Astrocyte (in vitro differentiated cells and primary cell): Measurements from ENCODE around the gene NOS1AP. TPM values are rescaled to one million over a fixed set of nuclear protein-coding genes. Genes with fewer than 3 reads are reported as not detected.
A peak's percentile ranks its signal among the peaks of the same experiment; 100 is the strongest.

Experiments used
- DNase-seq: peaks from one replicate; pipeline ENCODE4 v3.0.0-alpha.2; 2010; ENCODE audit warnings: low read depth
- FAIRE-seq: peaks from 2 replicates; lab custom pipeline; 2011; peaks lifted over from hg19 to GRCh38; lab: Jason Lieb, UNC
- H2AFZ ChIP-seq: 2 replicates; pipeline ENCODE4 v1.6.0; 2012; ENCODE audit warnings: low read depth, low read length, inconsistent platforms
- H3K27ac ChIP-seq: 2 replicates; pipeline ENCODE4 v1.5.1; 2011; ENCODE audit warnings: low read depth, low read length, inconsistent platforms
- H3K27me3 ChIP-seq: 2 replicates; pipeline ENCODE4 v1.6.0; 2011; ENCODE audit warnings: low read length, inconsistent platforms; ENCODE audit not compliant: insufficient read depth
- H3K36me3 ChIP-seq: 2 replicates; pipeline ENCODE4 v1.5.1; 2011; ENCODE audit warnings: low read length, inconsistent platforms; ENCODE audit not compliant: insufficient read depth
- H3K4me1 ChIP-seq: 2 replicates; pipeline ENCODE4 v1.5.1; 2011; ENCODE audit warnings: low read length, inconsistent platforms; ENCODE audit not compliant: insufficient read depth
- H3K4me2 ChIP-seq: 2 replicates; pipeline ENCODE4 v1.6.0; 2012; ENCODE audit warnings: low read length, inconsistent platforms
- H3K4me3 ChIP-seq: 2 replicates; pipeline ENCODE4 v1.5.1; 2011; ENCODE audit warnings: low read depth, mild to moderate bottlenecking, low read length, inconsistent platforms; ENCODE audit not compliant: insufficient read depth
- H3K79me2 ChIP-seq: 2 replicates; pipeline ENCODE4 v1.6.0; 2012; ENCODE audit warnings: mild to moderate bottlenecking, low read length, inconsistent platforms; ENCODE audit not compliant: insufficient read depth
- H3K9ac ChIP-seq: 2 replicates; pipeline ENCODE4 v1.6.0; 2012; ENCODE audit warnings: mild to moderate bottlenecking, low read length, inconsistent platforms
- H3K9me3 ChIP-seq: 2 replicates; pipeline ENCODE4 v1.5.1; 2012; ENCODE audit warnings: low read depth, mild to moderate bottlenecking, low read length, inconsistent platforms; ENCODE audit not compliant: insufficient read depth
- H4K20me1 ChIP-seq: 2 replicates; pipeline ENCODE4 v1.6.0; 2012; ENCODE audit warnings: low read length, inconsistent platforms; ENCODE audit not compliant: insufficient read depth
- H3K27ac Mint-ChIP-seq: one replicate; pipeline ENCODE4 v1.8.0; 2021; ENCODE audit warnings: mild to moderate bottlenecking, mixed read lengths; ENCODE audit not compliant: unreplicated experiment
- H3K27me3 Mint-ChIP-seq: one replicate; pipeline ENCODE4 v1.8.0; 2021; ENCODE audit warnings: low read depth, mixed read lengths; ENCODE audit not compliant: unreplicated experiment
- H3K36me3 Mint-ChIP-seq: one replicate; pipeline ENCODE4 v1.8.0; 2021; ENCODE audit warnings: low read depth, mixed read lengths; ENCODE audit not compliant: unreplicated experiment
- H3K4me1 Mint-ChIP-seq: one replicate; pipeline ENCODE4 v1.8.0; 2021; ENCODE audit warnings: low read depth, mixed read lengths; ENCODE audit not compliant: unreplicated experiment
- H3K4me3 Mint-ChIP-seq: one replicate; pipeline ENCODE4 v1.8.0; 2021; ENCODE audit warnings: mild to moderate bottlenecking, moderate library complexity, mixed read lengths; ENCODE audit not compliant: unreplicated experiment
- H3K9me3 Mint-ChIP-seq: one replicate; pipeline ENCODE4 v1.8.0; 2021; ENCODE audit warnings: mild to moderate bottlenecking, mixed read lengths; ENCODE audit not compliant: unreplicated experiment
- EZH2 ChIP-seq: IDR thresholded peaks from 2 replicates; pipeline ENCODE4 v1.6.1; 2012; ENCODE audit warnings: mild to moderate bottlenecking, low read length, inconsistent platforms; ENCODE audit not compliant: insufficient read depth
- total RNA-seq: library from RNA; stranded (reverse); gene quantifications from 2 replicates; pipeline ENCODE4 v1.2.1, GENCODE V29; 2021
- TF ChIP-seq, protein P1 (sequence below): IDR thresholded peaks from 2 replicates; pipeline ENCODE4 v1.5.1; 2011; ENCODE audit warnings: low read depth, mild to moderate bottlenecking, inconsistent platforms, low read length, moderate library complexity; ENCODE audit not compliant: insufficient read depth

NOS1AP gene
- total RNA-seq, 1 donor from 2014 or later, result 1.2 TPM

DNA sequence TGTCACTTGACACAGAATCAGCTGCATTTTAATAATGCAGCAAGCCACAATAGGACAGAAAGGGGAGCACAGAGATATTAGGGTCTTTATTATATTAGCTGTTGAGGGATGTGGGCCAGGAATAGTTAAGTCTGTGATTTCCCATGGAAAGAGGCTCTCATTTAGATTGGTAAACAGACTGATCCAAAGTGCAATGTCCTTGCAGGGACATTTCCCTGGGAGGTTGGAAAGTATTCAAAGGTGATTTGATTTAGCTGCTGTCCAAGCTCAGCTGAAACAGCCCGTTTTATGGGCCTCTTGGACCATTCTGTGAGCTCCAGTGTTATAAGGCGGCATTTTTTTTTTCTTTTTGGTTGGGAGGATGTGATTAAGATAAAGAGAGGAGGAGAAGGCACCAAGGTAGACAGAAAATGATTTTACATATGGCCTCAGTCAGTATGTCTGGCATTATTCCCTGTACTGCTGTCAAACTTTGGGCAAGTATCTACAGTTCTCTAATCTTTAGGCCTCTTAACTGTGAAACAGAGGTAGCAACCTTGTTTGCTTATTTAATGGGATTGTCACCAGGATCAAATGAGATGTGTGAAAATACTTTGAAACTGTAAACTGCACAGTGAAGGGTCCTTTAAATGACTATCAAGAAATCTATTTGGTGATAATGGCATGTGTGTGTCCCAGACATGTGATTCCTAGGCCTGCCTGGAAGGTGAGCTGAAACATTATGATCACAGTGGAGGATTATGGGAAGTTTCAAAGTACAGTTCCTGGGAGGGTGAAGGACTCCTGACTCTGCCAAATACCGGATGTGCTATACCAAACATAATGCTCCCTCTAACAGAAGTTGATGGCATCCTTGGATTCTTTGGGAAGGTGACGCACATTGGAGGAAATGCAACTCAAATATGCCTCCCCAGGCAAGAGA is 62.2 kb downstream of the NOS1AP start:
- Mint-ChIP-seq H3K9me3 (peaks cover 2% of the 10 kb centered on the region), H3K27ac (no peak overlapping the region), H3K27me3 (no peaks in the 10 kb centered on the region), H3K36me3 (no peaks in the 10 kb centered on the region), H3K4me1 (peaks cover 6% of the 10 kb centered on the region), H3K4me3 (no peak overlapping the region)
- Histone ChIP-seq H3K27ac (no peak overlapping the region), H4K20me1 (no peaks in the 10 kb centered on the region), H3K27me3 (no peaks in the 10 kb centered on the region), H3K4me1 (peaks cover 9% of the 10 kb centered on the region), H3K36me3 (no peaks in the 10 kb centered on the region), H3K9me3 (no peaks in the 10 kb centered on the region), H3K9ac (no peak overlapping the region), H3K4me2 (no peak overlapping the region), H3K79me2 (no peaks in the 10 kb centered on the region), H2AFZ (no peak overlapping the region), H3K4me3 (no peak overlapping the region)
- no peak for DNase-seq
- no peak for FAIRE-seq
- TF ChIP-seq, protein P1, sequence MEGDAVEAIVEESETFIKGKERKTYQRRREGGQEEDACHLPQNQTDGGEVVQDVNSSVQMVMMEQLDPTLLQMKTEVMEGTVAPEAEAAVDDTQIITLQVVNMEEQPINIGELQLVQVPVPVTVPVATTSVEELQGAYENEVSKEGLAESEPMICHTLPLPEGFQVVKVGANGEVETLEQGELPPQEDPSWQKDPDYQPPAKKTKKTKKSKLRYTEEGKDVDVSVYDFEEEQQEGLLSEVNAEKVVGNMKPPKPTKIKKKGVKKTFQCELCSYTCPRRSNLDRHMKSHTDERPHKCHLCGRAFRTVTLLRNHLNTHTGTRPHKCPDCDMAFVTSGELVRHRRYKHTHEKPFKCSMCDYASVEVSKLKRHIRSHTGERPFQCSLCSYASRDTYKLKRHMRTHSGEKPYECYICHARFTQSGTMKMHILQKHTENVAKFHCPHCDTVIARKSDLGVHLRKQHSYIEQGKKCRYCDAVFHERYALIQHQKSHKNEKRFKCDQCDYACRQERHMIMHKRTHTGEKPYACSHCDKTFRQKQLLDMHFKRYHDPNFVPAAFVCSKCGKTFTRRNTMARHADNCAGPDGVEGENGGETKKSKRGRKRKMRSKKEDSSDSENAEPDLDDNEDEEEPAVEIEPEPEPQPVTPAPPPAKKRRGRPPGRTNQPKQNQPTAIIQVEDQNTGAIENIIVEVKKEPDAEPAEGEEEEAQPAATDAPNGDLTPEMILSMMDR, result no peak
- TF ChIP-seq EZH2, result no peak

DNA sequence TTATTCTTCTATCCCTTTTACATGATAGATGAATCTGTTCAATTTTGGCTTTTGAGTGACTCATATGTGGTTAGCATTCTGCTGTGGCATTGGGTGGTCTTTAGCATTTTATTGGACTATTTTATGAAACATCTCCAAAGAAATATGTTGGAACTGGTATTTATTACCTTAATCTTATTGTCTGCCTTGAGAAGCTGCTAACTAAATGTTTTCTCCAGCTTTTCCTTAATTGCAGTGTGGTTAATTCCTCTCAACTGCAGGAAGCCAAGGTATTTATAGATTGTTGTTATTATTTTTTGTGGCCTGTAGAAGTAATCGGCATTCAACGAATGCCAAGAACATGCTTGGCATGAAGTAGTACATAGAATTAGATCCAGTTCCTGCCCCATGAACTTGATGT is 64.1 kb downstream of the NOS1AP start:
- H3K4me1 ChIP-seq, result peaks cover 21% of the 10 kb centered on the region
- no peak for FAIRE-seq

More for the DNA sequence above, 64.1 kb downstream of the NOS1AP start:
- Histone ChIP-seq H4K20me1 (no peaks in the 10 kb centered on the region), H3K36me3 (no peaks in the 10 kb centered on the region), H3K4me3 (no peak overlapping the region), H3K27ac (no peak overlapping the region), H3K79me2 (no peaks in the 10 kb centered on the region), H3K9ac (no peak overlapping the region), H3K4me2 (no peak overlapping the region), H3K27me3 (no peaks in the 10 kb centered on the region), H2AFZ (no peak overlapping the region), H3K9me3 (no peaks in the 10 kb centered on the region)
- Mint-ChIP-seq H3K27ac (no peak overlapping the region), H3K27me3 (no peaks in the 10 kb centered on the region), H3K4me1 (peaks cover 20% of the 10 kb centered on the region), H3K9me3 (peaks cover 2% of the 10 kb centered on the region), H3K36me3 (no peaks in the 10 kb centered on the region), H3K4me3 (no peak overlapping the region)
- no peak for TF ChIP-seq EZH2
- TF ChIP-seq, protein P1, result no peak
- peak; percentile 22 for DNase-seq
